Stimulated activated CD8-positive, alpha-beta memory T cell treated with anti-CD3 and anti-CD28 coated beads, Interleukin-15, amount 100 ng/mL, for 24 hours (primary cell): Measurements from ENCODE around the gene SAP30BP.

ENCODE experiments used
- DNase-seq: peaks from one replicate; pipeline ENCODE4 v3.0.0-alpha.2; 2020; ENCODE audit warnings: low read depth

The SAP30BP gene

GRCh38 chr17:75666959-75667790, at the start of gene SAP30BP, which contains the start of gene RECQL5:
Gene SAP30BP (plus strand): TSS chr17:75667338. CDS start chr17:75667373, 35 bp downstream.
Gene RECQL5 (minus strand): TSS chr17:75667154. CDS start chr17:75666557, 597 bp downstream.
- DNase-seq, result peak; percentile 96

- no peak for DNase-seq
Measured at GRCh38 chr17:75617675-75618074, 49.5 kb upstream of the SAP30BP start.

- DNase-seq, result no peak
Measured at GRCh38 chr17:75619506-75620431, 47.4 kb upstream of the SAP30BP start.

- DNase-seq, result no peak
Measured at GRCh38 chr17:75621489-75621888, 45.6 kb upstream of the SAP30BP start.

- no peak for DNase-seq
Measured at GRCh38 chr17:75622076-75622475, 45.1 kb upstream of the SAP30BP start.

- no peak for DNase-seq
Measured at GRCh38 chr17:75622771-75623273, 44.3 kb upstream of the SAP30BP start.

GRCh38 chr17:75623386-75623785, 43.8 kb upstream of the SAP30BP start:
- DNase-seq, result no peak

GRCh38 chr17:75624021-75624420, 43.1 kb upstream of the SAP30BP start:
- no peak for DNase-seq

- DNase-seq, result no peak
Measured at GRCh38 chr17:75624714-75625345, 42.3 kb upstream of the SAP30BP start.

- DNase-seq, result no peak
Measured at GRCh38 chr17:75625813-75626486, 41.2 kb upstream of the SAP30BP start.

GRCh38 chr17:75626496-75627038, 40.6 kb upstream of the SAP30BP start:
- DNase-seq, result no peak

GRCh38 chr17:75627094-75627493, 40.0 kb upstream of the SAP30BP start:
- DNase-seq, result no peak

- no peak for DNase-seq
Measured at GRCh38 chr17:75628425-75628824, 38.7 kb upstream of the SAP30BP start.

- DNase-seq, result no peak
Measured at GRCh38 chr17:75629157-75629556, 38.0 kb upstream of the SAP30BP start.

GRCh38 chr17:75630071-75630917, 36.8 kb upstream of the SAP30BP start:
- no peak for DNase-seq

GRCh38 chr17:75631353-75631752, 35.8 kb upstream of the SAP30BP start:
- no peak for DNase-seq

- DNase-seq, result no peak
Measured at GRCh38 chr17:75632428-75632827, 34.7 kb upstream of the SAP30BP start.

GRCh38 chr17:75632863-75633485, 34.2 kb upstream of the SAP30BP start, which contains the start of gene SMIM5:
Gene SMIM5 (plus strand): TSS chr17:75633434. CDS start chr17:75640202, 6,768 bp downstream.
- peak; percentile 78 for DNase-seq
